Measurements from ENCODE around the gene GSG1L.

- TF ChIP-seq CTCF (IDR thresholded peaks at IDR 0.05), result no peak
- TF ChIP-seq POLR2A (IDR thresholded peaks at IDR 0.05), result no peak
Observed at GRCh38 chr16:27932542-27933135, 130.9 kb downstream of the GSG1L start.

All from adrenal gland (tissue), 5 donors.